Endothelial cell of umbilical vein (primary cell): Measurements from ENCODE around the gene SRGAP3.

Experiments used
- CTCF ChIP-seq, 2 donors: IDR thresholded peaks; 1 replicate in 1 of 2; 2 replicates in 1 of 2; pipeline ENCODE4 v1.5.1; 2011; ENCODE audit warnings: low read length in 2 of 2, mild to moderate bottlenecking in 2 of 2, moderate library complexity in 2 of 2, control low read depth in 1 of 2, inconsistent platforms in 1 of 2, low read depth in 1 of 2; ENCODE audit not compliant: insufficient read depth in 1 of 2; ENCODE audit errors: extremely low read depth in 1 of 2
- EZH2 ChIP-seq: IDR thresholded peaks from 2 replicates; pipeline ENCODE4 v1.6.1; 2012; ENCODE audit warnings: borderline replicate concordance, low read depth, mild to moderate bottlenecking, moderate library complexity, low read length, inconsistent platforms; ENCODE audit not compliant: severe bottlenecking
- FOS ChIP-seq: IDR thresholded peaks from 2 replicates; pipeline ENCODE4 v1.6.1; 2011; ENCODE audit warnings: mild to moderate bottlenecking, low read length, moderate library complexity, borderline replicate concordance; ENCODE audit not compliant: insufficient read depth
- GATA2 ChIP-seq: IDR thresholded peaks from 2 replicates; pipeline ENCODE4 v1.7.0; 2011; ENCODE audit warnings: low read depth, mild to moderate bottlenecking, moderate library complexity, mixed read lengths, low read length; ENCODE audit not compliant: insufficient read length, insufficient read depth
- JUN ChIP-seq: IDR thresholded peaks from 2 replicates; pipeline ENCODE4 v1.6.1; 2011; ENCODE audit warnings: borderline replicate concordance, low read depth; ENCODE audit not compliant: insufficient read length, insufficient read depth
- MAX ChIP-seq: IDR thresholded peaks from 2 replicates; pipeline ENCODE4 v1.6.1; 2011; ENCODE audit not compliant: insufficient read depth, insufficient read length
- MYC ChIP-seq: IDR thresholded peaks from one replicate; pipeline ENCODE4 v1.6.1; 2011; ENCODE audit warnings: mild to moderate bottlenecking, low read depth, low read length
- POLR2A ChIP-seq: IDR thresholded peaks from 2 replicates; pipeline ENCODE4 v1.6.1; 2012; ENCODE audit warnings: low read depth, mild to moderate bottlenecking, control low read depth, low read length
- POLR2AphosphoS5 ChIP-seq: IDR thresholded peaks from 2 replicates; pipeline ENCODE4 v1.6.1; 2012; ENCODE audit warnings: low read depth, mild to moderate bottlenecking, control low read depth, low read length, moderate library complexity; ENCODE audit not compliant: insufficient read depth

GRCh38 chr3:9071936-9072666 is 177.3 kb downstream of the SRGAP3 start:
- TF ChIP-seq CTCF (IDR thresholded peaks at IDR 0.05; ENCODE audit: extremely low read depth in 1 of 2, insufficient read depth in 1 of 2, low read depth in 1 of 2, low read length in 2 of 2) (no peak), POLR2AphosphoS5 (no peak), JUN (no peak), GATA2 (no peak), EZH2 (no peak), POLR2A (no peak), FOS (no peak), MAX (no peak), MYC (no peak)
